Duodenal mucosa (tissue), 2 donors: Measurements from ENCODE around the gene STMN3.

Source experiments
- H3K27ac ChIP-seq: one replicate; pipeline ENCODE4 v1.7.0; 2013; ENCODE audit warnings: low read depth, low read length
- H3K27me3 ChIP-seq, 2 donors: one replicate each; pipeline ENCODE4 v1.7.0; 2013; ENCODE audit warnings: low read length in 2 of 2, control low read depth in 1 of 2; ENCODE audit not compliant: insufficient read depth in 2 of 2, control insufficient read depth in 1 of 2
- H3K36me3 ChIP-seq, 2 donors: one replicate each; pipeline ENCODE4 v1.7.0; 2013; ENCODE audit warnings: low read length in 2 of 2, control low read depth in 1 of 2; ENCODE audit not compliant: insufficient read depth in 2 of 2, control insufficient read depth in 1 of 2
- H3K4me1 ChIP-seq, 2 donors: one replicate each; pipeline ENCODE4 v1.7.0; 2013; ENCODE audit warnings: low read length in 2 of 2, control low read depth in 1 of 2; ENCODE audit not compliant: insufficient read depth in 2 of 2, control insufficient read depth in 1 of 2
- H3K4me3 ChIP-seq, 2 donors: one replicate each; pipeline ENCODE4 v1.7.0; 2013; ENCODE audit warnings: low read length in 2 of 2, low read depth in 1 of 2
- H3K9ac ChIP-seq, 2 donors: one replicate each; pipeline ENCODE4 v1.7.0; 2013; ENCODE audit warnings: low read length in 2 of 2, low read depth in 1 of 2
- H3K9me3 ChIP-seq, 2 donors: one replicate each; pipeline ENCODE4 v1.7.0; 2013; ENCODE audit warnings: low read length in 2 of 2, control low read depth in 1 of 2; ENCODE audit not compliant: control insufficient read depth in 1 of 2

STMN3 gene

DNA sequence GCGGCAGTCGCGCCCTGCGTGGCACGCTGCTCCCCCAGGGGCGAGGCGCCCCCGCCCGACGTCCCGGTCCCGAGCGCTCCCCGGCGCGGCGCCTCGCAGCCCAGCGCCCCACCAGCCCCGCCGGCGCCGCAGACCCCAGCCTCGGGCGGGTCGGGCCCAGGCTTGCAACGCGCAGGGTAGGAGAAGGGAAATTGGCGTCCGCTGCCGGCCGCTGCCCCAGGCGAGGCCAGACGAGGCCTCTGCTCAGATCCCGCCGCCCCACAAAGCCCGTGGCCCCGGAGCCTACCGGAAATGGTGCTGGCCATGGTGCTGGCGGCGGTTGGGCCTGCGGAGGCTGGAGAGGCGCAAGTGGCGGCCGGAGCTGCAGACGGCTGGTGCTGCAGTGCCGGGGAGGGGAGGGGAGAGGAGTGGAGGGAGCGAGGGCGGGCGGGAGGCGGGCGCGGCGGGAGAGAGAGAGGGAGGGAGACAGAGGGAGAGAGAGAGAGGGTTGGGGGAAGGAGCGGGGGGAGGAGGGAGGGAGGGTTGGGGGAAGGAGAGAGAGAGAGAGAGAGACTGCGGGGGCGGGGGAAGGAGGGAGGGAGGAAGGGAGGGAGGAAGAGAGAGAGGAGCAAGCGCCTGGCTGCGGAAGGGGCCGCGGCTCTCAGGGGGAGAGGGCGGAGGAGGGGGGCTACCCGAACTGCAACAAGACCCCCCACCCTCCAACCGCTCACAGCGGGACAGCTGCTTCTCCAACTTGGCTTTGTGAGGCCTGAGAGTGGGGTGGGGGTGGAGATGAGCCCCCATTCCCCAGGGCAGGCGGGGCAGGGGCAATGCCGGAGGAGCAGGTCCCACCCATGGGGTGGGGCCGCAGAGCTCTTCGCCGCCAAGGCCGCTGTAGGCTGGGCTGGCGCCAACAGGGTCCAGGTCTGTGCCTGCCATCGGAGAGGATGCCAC lies at the start of gene STMN3:
Gene STMN3 (minus strand): TSS at position 384 of the 933 bp plus-strand sequence. CDS start 79 bp downstream, at position 305.
- Histone ChIP-seq H3K36me3 (no peaks in the 10 kb centered on the region), H3K9me3 (no peaks in the 10 kb centered on the region), H3K27ac (peak within 1 kb of the TSS; percentile 20), H3K4me3 (peak within 1 kb of the TSS; percentile 51 to 56), H3K27me3 (peaks cover 13 to 30% of the 10 kb centered on the region in 2 donors), H3K9ac (no peak within 1 kb of the TSS), H3K4me1 (peaks cover 0 to 15% of the 10 kb centered on the region in 2 donors)

DNA sequence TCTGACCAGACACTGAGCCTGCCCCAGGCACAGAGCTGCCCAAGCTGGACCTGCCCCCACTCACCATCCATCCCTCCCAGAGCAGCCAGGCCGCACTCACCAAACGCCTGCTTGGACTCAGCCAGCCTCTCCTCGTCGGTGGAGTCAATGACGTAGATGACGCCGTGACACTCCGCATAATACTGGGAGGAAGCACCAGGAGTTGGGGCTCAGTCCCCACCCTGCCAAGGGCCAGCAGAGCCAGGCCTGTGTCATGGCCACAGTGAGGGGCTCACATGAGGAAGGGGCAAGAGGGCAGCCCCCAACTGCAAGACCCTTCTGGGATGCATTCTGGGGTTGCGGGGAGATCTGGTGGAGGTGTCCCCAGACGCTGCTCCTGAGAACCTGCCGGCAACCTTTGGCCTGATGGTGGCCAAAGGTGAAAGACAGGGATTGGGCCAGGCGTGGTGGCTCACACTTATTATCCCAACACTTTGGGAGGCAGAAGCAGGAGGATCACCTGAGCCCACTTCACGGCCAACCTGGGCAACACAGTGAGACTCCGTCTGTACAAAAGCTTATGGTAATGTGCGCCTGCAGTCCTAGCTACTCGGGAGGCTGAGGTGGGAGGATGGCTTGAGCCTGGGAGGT lies 48.9 kb upstream of the STMN3 start:
- no peak overlapping the region for H3K27ac ChIP-seq
- H3K27me3 ChIP-seq, result no peaks in the 10 kb centered on the region
- no peak overlapping the region for H3K9ac ChIP-seq
- H3K4me1 ChIP-seq, result peaks cover 18 to 27% of the 10 kb centered on the region in 2 donors
- no peaks in the 10 kb centered on the region for H3K9me3 ChIP-seq
- no peak overlapping the region for H3K4me3 ChIP-seq
- H3K36me3 ChIP-seq, result peaks cover 16 to 32% of the 10 kb centered on the region in 2 donors

DNA sequence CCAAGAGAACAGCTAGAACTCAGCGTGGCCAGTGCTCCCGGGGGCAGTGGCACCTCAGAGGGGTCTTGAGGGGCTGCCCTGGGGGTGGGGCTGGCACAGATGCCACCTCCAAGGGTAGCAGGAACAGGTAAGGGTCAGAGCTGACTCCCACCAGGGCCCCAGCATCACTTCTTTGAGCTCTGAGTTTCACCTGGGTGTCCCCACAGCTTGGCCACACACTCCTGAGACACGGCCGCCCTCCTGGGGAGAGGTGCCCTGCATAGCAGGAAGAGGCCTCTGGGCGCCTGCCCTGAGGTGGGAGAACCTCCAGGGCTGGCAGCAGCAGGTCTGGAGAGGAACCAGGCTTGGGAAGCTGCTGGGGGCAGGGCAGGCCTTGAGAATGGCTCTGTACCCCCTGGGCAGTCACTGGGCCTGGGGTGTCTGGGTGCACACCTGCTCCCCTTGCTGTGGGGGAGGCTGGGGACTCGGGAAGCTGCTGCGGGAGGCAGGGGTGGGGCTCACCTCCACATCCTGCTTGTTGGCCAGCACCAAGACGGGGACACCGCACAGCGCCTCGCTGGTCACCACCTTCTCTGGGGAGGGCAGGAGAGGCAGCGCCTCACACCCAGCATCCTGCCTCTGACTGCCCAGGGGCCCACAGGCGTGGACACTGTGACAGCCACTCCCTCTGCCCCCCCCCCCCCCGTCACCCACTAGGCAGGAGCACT lies 48.3 kb upstream of the STMN3 start:
- Histone ChIP-seq H3K27ac (no peak overlapping the region), H3K36me3 (peaks cover 16 to 32% of the 10 kb centered on the region in 2 donors), H3K4me3 (no peak overlapping the region), H3K4me1 (peaks cover 19 to 28% of the 10 kb centered on the region in 2 donors), H3K9me3 (no peaks in the 10 kb centered on the region), H3K27me3 (no peaks in the 10 kb centered on the region), H3K9ac (no peak overlapping the region)

DNA sequence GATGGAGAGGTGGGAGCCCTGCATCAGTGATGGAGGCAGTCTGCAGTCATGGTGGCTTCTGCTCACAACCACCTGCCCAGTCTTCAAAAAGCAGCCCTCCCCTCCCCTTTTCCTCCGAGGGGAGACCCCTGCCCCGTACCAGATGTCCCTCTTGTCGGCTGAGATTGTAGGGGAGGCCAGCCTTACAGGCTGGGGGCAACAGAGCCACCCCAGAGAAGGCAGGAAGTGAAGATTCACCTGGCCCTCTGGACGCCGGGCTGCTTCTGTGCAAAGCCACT lies 47.8 kb upstream of the STMN3 start:
- H3K9me3 ChIP-seq, result no peaks in the 10 kb centered on the region
- no peak overlapping the region for H3K27ac ChIP-seq
- no peaks in the 10 kb centered on the region for H3K27me3 ChIP-seq
- H3K4me1 ChIP-seq, result peaks cover 19 to 27% of the 10 kb centered on the region in 2 donors
- H3K36me3 ChIP-seq, result peaks cover 16 to 27% of the 10 kb centered on the region in 2 donors
- H3K4me3 ChIP-seq, result no peak overlapping the region
- no peak overlapping the region for H3K9ac ChIP-seq

DNA sequence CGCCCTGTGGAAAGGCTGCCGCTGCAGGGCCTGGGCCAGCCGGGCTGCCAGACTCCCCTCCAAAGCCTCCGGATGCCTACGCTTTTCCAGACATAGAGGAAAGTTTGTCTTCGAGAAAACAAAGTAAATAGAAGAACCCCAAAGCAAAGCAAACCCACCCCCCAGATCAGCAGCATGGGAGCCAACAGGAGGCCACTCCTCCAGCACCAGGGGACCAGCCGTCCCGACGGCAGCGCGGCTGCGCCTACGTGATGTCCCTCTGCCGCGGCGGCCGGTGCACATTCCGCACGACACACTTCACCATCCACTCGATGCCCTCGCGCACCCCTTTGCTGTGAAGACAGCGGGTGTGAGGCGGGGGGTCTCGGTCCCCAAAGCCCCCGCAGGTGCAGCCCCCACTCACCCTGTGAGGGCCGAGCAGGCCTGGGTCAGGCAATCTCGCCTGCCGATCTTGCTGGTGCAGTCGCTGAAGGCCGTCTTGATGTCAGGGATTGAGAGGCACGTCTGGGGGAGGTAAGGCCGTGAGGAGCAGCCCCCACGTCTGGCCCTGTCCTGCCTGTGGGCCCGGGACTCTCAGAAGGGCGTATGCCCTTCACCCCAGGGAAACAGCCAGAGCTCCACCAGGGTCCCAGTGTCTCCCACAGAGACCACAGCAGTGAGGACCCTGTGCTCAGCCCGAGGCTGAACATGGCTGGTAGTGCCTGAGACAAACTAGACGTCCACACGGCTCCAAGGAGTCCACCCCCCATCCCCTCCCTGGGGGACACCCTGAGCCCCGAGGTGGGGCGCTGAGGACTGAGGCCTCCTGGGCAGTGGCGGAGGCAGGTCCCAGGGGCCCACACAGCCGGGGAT lies 47.2 kb upstream of the STMN3 start:
- peaks cover 14 to 21% of the 10 kb centered on the region in 2 donors for H3K36me3 ChIP-seq
- no peaks in the 10 kb centered on the region for H3K9me3 ChIP-seq
- peaks cover 17 to 30% of the 10 kb centered on the region in 2 donors for H3K4me1 ChIP-seq
- no peak overlapping the region for H3K27ac ChIP-seq
- H3K4me3 ChIP-seq, result no peak overlapping the region
- no peak overlapping the region for H3K9ac ChIP-seq
- H3K27me3 ChIP-seq, result no peaks in the 10 kb centered on the region

DNA sequence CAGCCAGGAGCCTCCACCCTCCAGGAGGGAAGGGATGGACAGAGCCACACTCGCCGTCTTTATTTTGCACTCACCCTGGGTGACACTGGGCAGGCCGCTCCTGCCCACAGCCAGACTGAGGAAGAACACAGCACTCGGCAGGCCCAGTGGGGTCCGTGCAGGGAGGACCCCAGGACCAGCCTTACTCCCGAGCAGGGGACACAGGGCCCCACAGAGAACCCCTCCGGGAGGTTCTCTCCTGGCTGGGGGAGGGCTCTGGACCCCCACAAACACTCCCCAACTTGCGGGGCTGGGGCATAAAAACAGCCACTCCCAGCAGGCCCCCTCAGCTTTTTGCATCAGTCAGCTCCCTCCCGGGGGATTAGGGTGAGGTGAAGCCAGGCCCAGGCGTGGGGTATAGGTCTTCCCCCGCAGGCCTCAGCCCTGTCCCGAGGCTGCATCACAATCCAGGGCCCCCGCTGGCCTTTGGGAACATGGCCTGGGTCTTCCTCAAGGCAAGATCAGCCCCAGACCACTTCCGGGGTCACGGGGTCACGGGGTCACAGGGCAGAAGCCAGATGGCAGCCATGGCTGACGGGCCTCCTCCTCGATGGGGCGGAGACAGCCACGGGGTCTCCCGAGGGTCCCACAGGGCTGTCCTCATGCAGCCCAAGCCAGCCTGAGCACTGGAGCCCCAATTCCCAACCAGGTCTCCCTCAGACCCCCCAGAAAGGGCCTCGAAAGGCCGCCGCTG lies 46.4 kb upstream of the STMN3 start:
- H3K4me3 ChIP-seq, result no peak overlapping the region
- H3K36me3 ChIP-seq, result peaks cover 7 to 13% of the 10 kb centered on the region in 2 donors
- H3K27me3 ChIP-seq, result no peaks in the 10 kb centered on the region
- peaks cover 17 to 30% of the 10 kb centered on the region in 2 donors for H3K4me1 ChIP-seq
- H3K9ac ChIP-seq, result no peak overlapping the region
- H3K9me3 ChIP-seq, result no peaks in the 10 kb centered on the region
- H3K27ac ChIP-seq, result peak overlapping the region; percentile 32

DNA sequence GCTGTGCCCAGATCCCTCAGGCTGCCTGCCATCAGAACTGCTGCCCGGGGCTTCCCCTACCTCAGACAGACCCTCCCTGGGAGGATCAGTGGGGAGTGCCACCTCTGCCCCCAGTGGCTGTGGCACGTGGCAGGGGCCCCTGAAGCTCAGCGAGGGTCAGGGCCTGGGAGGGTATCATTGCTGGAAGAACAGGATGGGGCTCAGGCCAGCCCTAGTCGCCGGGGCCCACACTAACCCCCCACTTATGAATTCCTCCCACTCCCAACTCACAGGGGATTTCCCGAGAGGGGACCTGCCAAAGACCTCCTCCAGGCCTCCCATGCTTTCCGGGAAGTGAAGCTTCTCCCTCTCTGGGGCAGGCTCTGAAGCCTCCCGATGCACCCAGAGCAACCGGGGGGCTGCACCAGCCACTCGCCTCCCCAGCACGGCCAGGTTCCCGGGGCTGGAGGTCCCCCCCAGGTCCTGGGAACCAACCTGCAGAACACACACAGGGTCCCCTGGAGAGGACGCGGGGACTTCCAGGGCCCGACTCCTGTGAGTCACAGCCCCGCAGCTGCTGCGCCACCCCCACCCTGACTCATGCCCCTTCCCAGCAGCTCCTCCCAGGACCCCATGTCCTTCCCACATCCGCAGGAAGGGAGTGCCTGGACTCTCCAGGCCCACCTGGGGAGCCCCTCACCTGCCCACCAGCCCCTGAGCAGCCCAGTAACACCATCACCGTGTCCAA lies 45.7 kb upstream of the STMN3 start:
- Histone ChIP-seq H3K9me3 (no peaks in the 10 kb centered on the region), H3K27ac (peak overlapping the region; percentile 32), H3K4me1 (peaks cover 17 to 30% of the 10 kb centered on the region in 2 donors), H3K36me3 (peaks cover 1 to 7% of the 10 kb centered on the region in 2 donors), H3K27me3 (no peaks in the 10 kb centered on the region), H3K9ac (no peak overlapping the region), H3K4me3 (no peak overlapping the region)

DNA sequence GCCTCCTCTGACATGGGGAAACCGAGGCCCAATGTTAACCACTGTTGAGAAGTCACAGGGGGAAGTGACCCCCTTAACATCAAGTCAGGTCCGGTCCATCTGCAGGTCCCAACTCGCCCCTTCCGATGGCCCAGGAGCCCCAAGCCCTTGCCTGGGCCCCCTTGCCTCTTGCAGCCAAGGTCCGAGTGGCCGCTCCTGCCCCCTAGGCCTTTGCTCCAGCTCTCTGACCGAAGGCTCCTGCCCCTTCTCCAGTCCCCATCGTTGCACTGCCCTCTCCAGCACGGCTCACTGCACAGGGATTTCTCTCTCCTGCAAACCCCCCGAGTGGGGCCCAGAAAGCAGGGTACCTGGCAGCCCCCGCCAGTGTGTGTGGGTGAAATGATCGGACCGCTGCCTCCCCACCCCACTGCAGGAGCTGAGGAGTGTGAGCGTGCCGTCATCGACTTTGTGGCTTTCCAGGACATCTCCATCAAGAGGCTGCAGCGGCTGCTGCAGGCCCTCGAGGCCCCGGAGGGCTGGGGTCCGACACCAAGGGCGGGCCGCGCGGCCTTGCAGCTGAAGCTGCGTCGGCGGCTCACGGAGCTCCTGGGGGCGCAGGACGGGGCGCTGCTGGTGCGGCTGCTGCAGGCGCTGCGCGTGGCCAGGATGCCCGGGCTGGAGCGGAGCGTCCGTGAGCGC lies 44.8 kb upstream of the STMN3 start:
- Histone ChIP-seq H3K36me3 (peaks cover 0 to 4% of the 10 kb centered on the region in 2 donors), H3K4me3 (no peak overlapping the region), H3K9me3 (no peaks in the 10 kb centered on the region), H3K27me3 (no peaks in the 10 kb centered on the region), H3K4me1 (peaks cover 17 to 30% of the 10 kb centered on the region in 2 donors), H3K9ac (peak overlapping the region in 1 of 2 donors; percentile 33), H3K27ac (peak overlapping the region; percentile 32)
